Immature natural killer cell (primary cell): Measurements from ENCODE around the gene HNRNPLL. TPM values are rescaled to one million over a fixed set of nuclear protein-coding genes. Genes with fewer than 3 reads are reported as not detected.

Experiments
- DNase-seq, 3 donors: peaks; one replicate each; pipeline ENCODE4 v3.0.0; 2022; ENCODE audit warnings: mixed read lengths in 1 of 3
- H3K27ac Mint-ChIP-seq, 6 donors: one replicate each; pipeline ENCODE4 v1.8.0; 2020; ENCODE audit warnings: mixed read lengths in 6 of 6, mild to moderate bottlenecking in 5 of 6, inconsistent platforms in 4 of 6, moderate library complexity in 3 of 6
- H3K27me3 Mint-ChIP-seq, 3 donors: one replicate each; pipeline ENCODE4 v1.8.0; 2020 to 2021; ENCODE audit warnings: low read depth in 3 of 3, mild to moderate bottlenecking in 3 of 3, mixed read lengths in 3 of 3, moderate library complexity in 3 of 3, inconsistent platforms in 1 of 3
- H3K36me3 Mint-ChIP-seq, 3 donors: one replicate each; pipeline ENCODE4 v1.8.0; 2020; ENCODE audit warnings: mixed read lengths in 3 of 3, inconsistent platforms in 2 of 3, mild to moderate bottlenecking in 2 of 3
- H3K4me1 Mint-ChIP-seq, 2 donors: one replicate each; pipeline ENCODE4 v1.8.0; 2020; ENCODE audit warnings: inconsistent platforms in 2 of 2, mild to moderate bottlenecking in 2 of 2, mixed read lengths in 2 of 2, moderate library complexity in 1 of 2
- H3K4me3 Mint-ChIP-seq, 5 donors: one replicate each; pipeline ENCODE4 v1.8.0; 2020; ENCODE audit warnings: mild to moderate bottlenecking in 5 of 5, mixed read lengths in 5 of 5, inconsistent platforms in 3 of 5, moderate library complexity in 3 of 5
- H3K9me3 Mint-ChIP-seq, 6 donors: one replicate each; pipeline ENCODE4 v1.8.0; 2020; ENCODE audit warnings: mild to moderate bottlenecking in 6 of 6, mixed read lengths in 6 of 6, inconsistent platforms in 4 of 6, moderate library complexity in 3 of 6
- polyA plus RNA-seq, 3 donors: library from polyadenylated mRNA; unstranded; fragments of 300-500 nt; fragmentation: Illumina TruSeq; gene quantifications; one replicate each; pipeline ENCODE4 v1.2.3, GENCODE V29; 2021

The HNRNPLL gene
- polyA plus RNA-seq, 3 donors from 2014 or later: 7.4 to 13.9 (median 11.5) TPM

- Mint-ChIP-seq H3K4me3 (no peak overlapping the region), H3K27ac (no peak overlapping the region), H3K27me3 (no peaks in the 10 kb centered on the region), H3K9me3 (no peaks in the 10 kb centered on the region), H3K36me3 (peaks cover 0 to 9% (median 0%) of the 10 kb centered on the region in 3 donors), H3K4me1 (no peaks in the 10 kb centered on the region)
- no peak for DNase-seq
These were observed 28.4 kb downstream of the HNRNPLL start for GRCh38 chr2:38574278-38574677.

DNA sequence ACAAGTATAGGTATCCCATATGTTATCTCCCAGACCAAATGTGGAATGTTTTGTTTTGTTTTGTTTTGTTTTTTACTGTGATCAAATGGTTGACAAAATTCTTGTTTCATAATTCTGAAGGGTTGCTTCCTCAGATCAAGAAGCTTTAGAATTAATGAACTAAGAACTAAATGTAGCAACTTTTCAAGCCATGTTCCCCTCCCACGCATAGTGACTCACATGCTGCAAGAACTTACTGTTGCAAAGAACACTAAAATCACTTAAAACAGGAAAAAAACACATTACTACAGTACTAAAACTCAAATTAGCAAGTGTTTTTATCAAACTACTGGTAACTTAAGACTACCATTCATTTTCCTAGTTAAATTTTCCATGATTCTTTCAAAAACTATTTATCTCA lies 30.6 kb downstream of the HNRNPLL start:
- H3K27ac Mint-ChIP-seq: no peak overlapping the region
- H3K4me3 Mint-ChIP-seq: no peak overlapping the region
- no peaks in the 10 kb centered on the region for H3K27me3 Mint-ChIP-seq
- no peaks in the 10 kb centered on the region for H3K9me3 Mint-ChIP-seq
- no peaks in the 10 kb centered on the region for H3K4me1 Mint-ChIP-seq
- DNase-seq: no peak
- peaks cover 0 to 12% (median 0%) of the 10 kb centered on the region in 3 donors for H3K36me3 Mint-ChIP-seq

DNA sequence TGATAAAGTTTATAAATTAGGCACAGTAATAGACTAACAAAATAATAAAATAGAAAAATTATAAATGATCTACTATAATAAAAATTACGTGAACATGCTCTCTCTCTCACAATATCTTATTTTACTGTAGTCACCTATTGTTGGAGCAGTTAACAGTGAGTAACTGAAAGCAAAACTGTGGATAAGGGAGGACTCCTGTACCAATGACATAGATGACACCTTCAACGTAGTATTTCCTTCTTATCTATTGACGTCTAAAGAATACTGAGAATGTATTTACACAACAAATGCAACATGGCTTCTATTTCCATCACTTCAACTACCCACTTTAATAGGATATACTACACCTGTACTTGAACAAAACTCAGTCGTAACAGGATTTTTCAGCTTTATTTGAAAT lies 31.5 kb downstream of the HNRNPLL start:
- Mint-ChIP-seq H3K27ac (no peak overlapping the region), H3K4me3 (no peak overlapping the region), H3K4me1 (no peaks in the 10 kb centered on the region), H3K36me3 (peaks cover 0 to 15% (median 3%) of the 10 kb centered on the region in 3 donors), H3K9me3 (no peaks in the 10 kb centered on the region), H3K27me3 (no peaks in the 10 kb centered on the region)
- no peak for DNase-seq

DNA sequence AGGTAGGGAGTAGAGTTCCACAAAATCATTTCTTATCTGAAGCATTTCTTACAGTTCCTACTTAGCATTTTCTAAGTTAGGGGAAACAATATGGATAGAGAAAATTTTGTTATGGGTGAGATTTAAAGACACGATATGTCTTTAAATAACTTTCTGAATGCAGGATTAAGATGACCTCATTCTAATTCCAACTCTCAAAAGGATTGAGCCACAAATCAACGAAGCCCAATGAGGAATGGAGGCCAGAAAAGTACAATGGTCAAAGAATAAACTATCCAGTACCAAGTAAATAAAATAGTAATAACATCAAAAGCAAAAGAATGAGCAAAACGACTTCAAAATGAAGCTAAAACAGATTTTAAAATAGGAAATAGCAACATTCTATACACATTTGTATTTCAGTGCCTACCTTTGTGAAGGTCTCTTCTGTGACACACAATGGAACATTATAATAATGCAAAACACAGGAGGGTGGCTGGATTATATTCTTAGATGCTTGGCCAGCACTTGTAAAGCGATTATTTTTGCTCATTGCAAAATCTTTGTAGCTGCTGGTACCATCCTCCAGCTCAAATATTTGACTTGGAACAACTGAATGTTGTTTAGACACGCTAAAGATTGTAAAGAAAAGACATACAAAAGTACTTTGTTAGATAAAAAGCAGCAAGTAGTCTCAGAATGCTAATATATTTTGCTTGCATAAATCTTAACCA lies 33.8 kb downstream of the HNRNPLL start:
- no peak overlapping the region for H3K4me3 Mint-ChIP-seq
- no peaks in the 10 kb centered on the region for H3K4me1 Mint-ChIP-seq
- H3K9me3 Mint-ChIP-seq: no peaks in the 10 kb centered on the region
- no peak for DNase-seq
- H3K27me3 Mint-ChIP-seq: no peaks in the 10 kb centered on the region
- H3K36me3 Mint-ChIP-seq: peaks cover 5 to 15% (median 8%) of the 10 kb centered on the region in 3 donors
- no peak overlapping the region for H3K27ac Mint-ChIP-seq

- DNase-seq: no peak
- Mint-ChIP-seq H3K4me3 (no peak overlapping the region), H3K4me1 (no peaks in the 10 kb centered on the region), H3K9me3 (no peaks in the 10 kb centered on the region), H3K27me3 (no peaks in the 10 kb centered on the region), H3K27ac (no peak overlapping the region), H3K36me3 (peaks cover 5 to 8% (median 6%) of the 10 kb centered on the region in 3 donors)
These were observed 37.4 kb downstream of the HNRNPLL start for GRCh38 chr2:38565333-38565732.

DNA sequence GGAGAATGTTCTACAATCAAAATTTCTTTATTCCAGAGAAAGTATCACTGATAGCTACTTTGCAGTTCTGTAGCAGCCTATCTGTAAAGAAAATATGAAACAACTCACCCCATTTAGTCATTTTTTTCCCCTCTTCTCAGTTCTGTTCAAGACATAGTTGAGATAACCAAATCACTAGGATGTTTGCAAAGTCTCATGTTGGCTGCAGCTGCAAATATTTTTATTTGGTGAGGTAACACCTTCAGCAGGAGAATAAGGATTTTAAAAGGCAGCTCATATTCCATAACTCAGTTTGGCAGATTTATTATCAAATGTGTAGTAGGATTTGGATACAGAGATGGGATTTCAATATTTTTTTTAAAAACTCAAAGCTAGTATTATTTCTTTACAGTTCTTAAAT lies 41.0 kb downstream of the HNRNPLL start:
- H3K4me3 Mint-ChIP-seq: no peak overlapping the region
- peaks cover 0 to 2% (median 0%) of the 10 kb centered on the region in 3 donors for H3K27me3 Mint-ChIP-seq
- no peaks in the 10 kb centered on the region for H3K4me1 Mint-ChIP-seq
- DNase-seq: no peak
- H3K27ac Mint-ChIP-seq: no peak overlapping the region
- no peaks in the 10 kb centered on the region for H3K9me3 Mint-ChIP-seq
- H3K36me3 Mint-ChIP-seq: peaks cover 3 to 6% (median 5%) of the 10 kb centered on the region in 3 donors

DNA sequence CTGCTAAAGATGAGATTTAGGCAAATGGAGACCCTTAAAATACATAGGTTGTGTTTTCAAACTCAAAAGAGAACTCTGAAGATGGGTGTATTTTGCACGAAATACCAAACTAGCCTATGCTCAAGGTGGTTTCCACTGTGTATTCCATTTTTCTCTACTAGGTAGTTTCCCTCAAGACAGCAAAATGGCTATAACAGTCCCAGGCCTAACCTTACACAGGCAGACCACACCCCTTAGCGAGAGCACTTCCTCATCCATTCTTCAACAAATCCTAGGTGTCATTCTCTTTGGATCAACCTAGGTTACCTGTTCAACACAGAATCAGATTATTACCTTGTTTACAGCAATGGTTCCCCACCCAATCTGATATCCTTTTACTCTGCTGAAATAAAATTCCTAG lies 42.6 kb downstream of the HNRNPLL start:
- peaks cover 3 to 5% (median 5%) of the 10 kb centered on the region in 3 donors for H3K36me3 Mint-ChIP-seq
- no peak for DNase-seq
- no peaks in the 10 kb centered on the region for H3K4me1 Mint-ChIP-seq
- H3K27ac Mint-ChIP-seq: no peak overlapping the region
- peaks cover 0 to 2% (median 0%) of the 10 kb centered on the region in 3 donors for H3K27me3 Mint-ChIP-seq
- H3K9me3 Mint-ChIP-seq: no peaks in the 10 kb centered on the region
- H3K4me3 Mint-ChIP-seq: no peak overlapping the region

GRCh38 chr2:38557981-38558380 lies 44.7 kb downstream of the HNRNPLL start:
- DNase-seq: no peak
- no peaks in the 10 kb centered on the region for H3K4me1 Mint-ChIP-seq
- no peak overlapping the region for H3K4me3 Mint-ChIP-seq
- H3K36me3 Mint-ChIP-seq: peaks cover 0 to 3% (median 0%) of the 10 kb centered on the region in 3 donors
- H3K27ac Mint-ChIP-seq: no peak overlapping the region
- no peaks in the 10 kb centered on the region for H3K9me3 Mint-ChIP-seq
- peaks cover 0 to 3% (median 0%) of the 10 kb centered on the region in 3 donors for H3K27me3 Mint-ChIP-seq

- DNase-seq: no peak
- Mint-ChIP-seq H3K36me3 (peaks cover 0 to 3% (median 0%) of the 10 kb centered on the region in 3 donors), H3K27me3 (peaks cover 0 to 3% (median 0%) of the 10 kb centered on the region in 3 donors), H3K27ac (no peak overlapping the region), H3K9me3 (no peaks in the 10 kb centered on the region), H3K4me1 (no peaks in the 10 kb centered on the region), H3K4me3 (no peak overlapping the region)
These were observed 45.5 kb downstream of the HNRNPLL start for GRCh38 chr2:38557217-38557616.

- no peak overlapping the region for H3K4me3 Mint-ChIP-seq
- peaks cover 0 to 5% (median 0%) of the 10 kb centered on the region in 3 donors for H3K27me3 Mint-ChIP-seq
- no peaks in the 10 kb centered on the region for H3K9me3 Mint-ChIP-seq
- peaks cover 0 to 3% (median 0%) of the 10 kb centered on the region in 3 donors for H3K36me3 Mint-ChIP-seq
- H3K4me1 Mint-ChIP-seq: no peaks in the 10 kb centered on the region
- H3K27ac Mint-ChIP-seq: no peak overlapping the region
- DNase-seq: no peak
These were observed 46.5 kb downstream of the HNRNPLL start for GRCh38 chr2:38556006-38556801.

- no peaks in the 10 kb centered on the region for H3K9me3 Mint-ChIP-seq
- no peaks in the 10 kb centered on the region for H3K4me1 Mint-ChIP-seq
- H3K27ac Mint-ChIP-seq: no peak overlapping the region
- peaks cover 0 to 5% (median 0%) of the 10 kb centered on the region in 3 donors for H3K27me3 Mint-ChIP-seq
- H3K4me3 Mint-ChIP-seq: no peak overlapping the region
- H3K36me3 Mint-ChIP-seq: peaks cover 0 to 3% (median 0%) of the 10 kb centered on the region in 3 donors
- no peak for DNase-seq
These were observed 47.6 kb downstream of the HNRNPLL start for GRCh38 chr2:38554973-38555595.

- no peak for DNase-seq
- Mint-ChIP-seq H3K27me3 (peaks cover 0 to 5% (median 0%) of the 10 kb centered on the region in 3 donors), H3K9me3 (no peaks in the 10 kb centered on the region), H3K27ac (no peak overlapping the region), H3K36me3 (no peaks in the 10 kb centered on the region), H3K4me1 (no peaks in the 10 kb centered on the region), H3K4me3 (no peak overlapping the region)
These were observed 49.2 kb downstream of the HNRNPLL start for GRCh38 chr2:38553554-38553953.

DNA sequence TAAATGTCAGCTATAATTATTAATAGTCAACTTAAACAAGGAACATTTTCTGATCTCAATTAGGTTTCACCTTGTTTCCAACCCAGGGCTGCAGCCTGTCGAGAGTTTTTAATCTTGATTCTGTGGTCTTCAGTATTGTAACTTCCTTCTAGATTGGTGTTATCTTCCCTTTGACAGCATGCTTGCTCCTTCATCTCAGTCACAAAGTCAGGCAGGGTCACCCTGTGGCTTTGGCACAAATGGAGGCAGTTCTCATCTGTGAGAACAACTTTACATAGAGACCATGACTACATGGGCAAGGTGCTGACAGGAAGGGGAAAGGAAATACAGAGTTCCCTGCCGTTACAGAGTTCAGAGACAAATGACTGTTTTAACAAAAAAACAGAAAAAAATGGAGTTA lies 50.5 kb downstream of the HNRNPLL start:
- H3K4me3 Mint-ChIP-seq: no peak overlapping the region
- peak overlapping the region in 1 of 6 donors; percentile 77 for H3K27ac Mint-ChIP-seq
- H3K9me3 Mint-ChIP-seq: no peaks in the 10 kb centered on the region
- no peaks in the 10 kb centered on the region for H3K36me3 Mint-ChIP-seq
- peaks cover 0 to 5% (median 0%) of the 10 kb centered on the region in 3 donors for H3K27me3 Mint-ChIP-seq
- no peaks in the 10 kb centered on the region for H3K4me1 Mint-ChIP-seq
- DNase-seq: no peak

- no peaks in the 10 kb centered on the region for H3K4me1 Mint-ChIP-seq
- H3K27ac Mint-ChIP-seq: no peak overlapping the region
- H3K4me3 Mint-ChIP-seq: no peak overlapping the region
- H3K9me3 Mint-ChIP-seq: no peaks in the 10 kb centered on the region
- H3K36me3 Mint-ChIP-seq: no peaks in the 10 kb centered on the region
- DNase-seq: no peak
- H3K27me3 Mint-ChIP-seq: peaks cover 0 to 4% (median 4%) of the 10 kb centered on the region in 3 donors
These were observed 51.0 kb downstream of the HNRNPLL start for GRCh38 chr2:38551746-38552145.
